SK-N-SH (cell line): ENCODE results near the gene FAM89B. TPM values are rescaled to one million over a fixed set of nuclear protein-coding genes. Genes with fewer than 3 reads are reported as not detected.

Experiments used
- CTCF ChIA-PET: fragments of 300-600, 350-600 bp; formaldehyde crosslinking; extraction: SDS; loops from one replicate; lab custom pipeline; 2021; lab: Yijun Ruan, JAX
- POLR2A ChIA-PET: fragments of 350-600 bp; sonication (Branson Sonifier 250); formaldehyde crosslinking; extraction: SDS; loops from one replicate; lab custom pipeline; 2020; ENCODE audit warnings: antibody characterized with exemption, inconsistent platforms; lab: Yijun Ruan, JAX
- DNase-seq: peaks from one replicate; pipeline ENCODE4 v3.0.0; 2012
- H2AFZ ChIP-seq: fragments of 200-600 bp; sonication (generic); 2 replicates; pipeline ENCODE4 v1.8.1; 2016; ENCODE audit warnings: antibody characterized with exemption, mild to moderate bottlenecking, low read depth
- H3F3A ChIP-seq: fragments of 200-600 bp; sonication (generic); replicated peaks from 2 replicates; pipeline ENCODE3; 2016; ENCODE audit warnings: antibody characterized with exemption, mild to moderate bottlenecking; ENCODE audit not compliant: insufficient read depth
- H3K27ac ChIP-seq, 2 experiments: fragments of 200-500 bp in 1 of 2; fragments of 200-600 bp in 1 of 2; sonication (Bioruptor generic) in 1 of 2; sonication (generic), shearing (Covaris generic) in 1 of 2; 2 replicates each; pipeline versions ENCODE4 v1.5.1 to v1.6.1; 2014 to 2016; ENCODE audit warnings: low read depth in 2 of 2, inconsistent platforms in 1 of 2, low read length in 1 of 2, mild to moderate bottlenecking in 1 of 2, mixed read lengths in 1 of 2
- H3K27me3 ChIP-seq: fragments of 200-600 bp; sonication (generic), shearing (Covaris generic); 2 replicates; pipeline ENCODE4 v1.6.1; 2016; ENCODE audit warnings: mixed run types; ENCODE audit not compliant: insufficient read depth
- H3K36me3 ChIP-seq, 2 experiments: fragments of 200-500 bp in 1 of 2; fragments of 200-600 bp in 1 of 2; sonication (Bioruptor generic) in 1 of 2; sonication (generic) in 1 of 2; replicated peaks in 1 of 2; 2 replicates each; pipeline versions ENCODE3 to v1.5.1; 2014 to 2016; ENCODE audit warnings: low read length in 1 of 2, mild to moderate bottlenecking in 1 of 2; ENCODE audit not compliant: insufficient read depth in 2 of 2, control insufficient read depth in 1 of 2
- H3K4me1 ChIP-seq, 2 experiments: fragments of 200-500 bp in 1 of 2; fragments of 200-600 bp in 1 of 2; sonication (Bioruptor generic) in 1 of 2; sonication (generic), shearing (Covaris generic) in 1 of 2; 2 replicates each; pipeline versions ENCODE4 v1.5.1 to v1.6.1; 2014 to 2016; ENCODE audit warnings: low read depth in 1 of 2, low read length in 1 of 2, mixed run types in 1 of 2; ENCODE audit not compliant: insufficient read depth in 2 of 2, control insufficient read depth in 1 of 2
- H3K4me2 ChIP-seq: fragments of 200-600 bp; sonication (generic), shearing (Covaris generic); 2 replicates; pipeline ENCODE4 v1.6.1; 2017; ENCODE audit warnings: mixed run types
- H3K4me3 ChIP-seq, 2 experiments: fragments of 200-500 bp in 1 of 2; fragments of 200-600 bp in 1 of 2; sonication (Bioruptor generic) in 1 of 2; sonication (generic), shearing (Covaris generic) in 1 of 2; 2 replicates each; pipeline versions ENCODE4 v1.5.1 to v1.8.1; 2014 to 2016; ENCODE audit warnings: low read depth in 2 of 2, inconsistent platforms in 1 of 2, low read length in 1 of 2, mild to moderate bottlenecking in 1 of 2, mixed read lengths in 1 of 2, moderate library complexity in 1 of 2
- H3K79me2 ChIP-seq: fragments of 200-600 bp; sonication (generic); 2 replicates; pipeline ENCODE4 v1.8.1; 2017; ENCODE audit warnings: mild to moderate bottlenecking; ENCODE audit not compliant: insufficient read depth
- H3K9ac ChIP-seq: fragments of 200-600 bp; sonication (generic); 2 replicates; pipeline ENCODE4 v1.6.1; 2017; ENCODE audit warnings: mixed run types
- H3K9me2 ChIP-seq: fragments of 200-600 bp; sonication (generic); 2 replicates; pipeline ENCODE4 v1.6.1; 2017; ENCODE audit warnings: mixed run types
- H3K9me3 ChIP-seq: fragments of 200-600 bp; sonication (generic); 2 replicates; pipeline ENCODE4 v1.6.1; 2017; ENCODE audit warnings: mixed run types, mild to moderate bottlenecking, moderate library complexity
- H4K20me1 ChIP-seq: fragments of 200-600 bp; sonication (generic); 2 replicates; pipeline ENCODE4 v1.6.1; 2017; ENCODE audit warnings: mild to moderate bottlenecking, mixed run types; ENCODE audit not compliant: insufficient read depth
- EP300 ChIP-seq, 2 experiments: IDR thresholded peaks; 2 replicates each; pipeline versions ENCODE4 v1.4.0 to v1.6.1; 2012; ENCODE audit warnings: borderline replicate concordance in 1 of 2, low read depth in 1 of 2, low read length in 1 of 2
- GABPA ChIP-seq: IDR thresholded peaks from 2 replicates; pipeline ENCODE4 v1.4.0; 2012; ENCODE audit warnings: low read depth, mild to moderate bottlenecking
- JUND ChIP-seq: IDR thresholded peaks from 2 replicates; pipeline ENCODE4 v1.4.0; 2012
- NFIC ChIP-seq: IDR thresholded peaks from 2 replicates; pipeline ENCODE4 v1.4.0; 2012; ENCODE audit warnings: borderline replicate concordance
- POLR2AphosphoS5 ChIP-seq: IDR thresholded peaks from 2 replicates; pipeline ENCODE4 v1.6.1; 2012; ENCODE audit warnings: low read depth, low read length
- RCOR1 ChIP-seq: fragments of 150-350 bp; IDR thresholded peaks from 2 replicates; pipeline ENCODE4 v1.6.1; 2017; ENCODE audit warnings: antibody characterized with exemption, low read length
- RXRA ChIP-seq: IDR thresholded peaks from 2 replicates; pipeline ENCODE4 v1.4.0; 2012; ENCODE audit warnings: low read depth, mild to moderate bottlenecking, borderline replicate concordance
- TCF12 ChIP-seq: IDR thresholded peaks from 2 replicates; pipeline ENCODE4 v1.4.0; 2012
- TEAD4 ChIP-seq: IDR thresholded peaks from 2 replicates; pipeline ENCODE4 v1.4.0; 2012; ENCODE audit warnings: mild to moderate bottlenecking, borderline replicate concordance; ENCODE audit not compliant: insufficient read depth
- WGBS: methylation state at CpG from one replicate; pipeline ENCODE4 v1.1.6; 2017; ENCODE audit warnings: low lambda C conversion rate; 5-methylcytosine and 5-hydroxymethylcytosine counted together
- polyA plus RNA-seq, 3 experiments: library from polyadenylated mRNA; depleted of rRNA; stranded (reverse); fragments of >200 nt; gene quantifications; 2 replicates each; pipeline ENCODE4 v1.2.3, GENCODE V29; 2012
- TF ChIP-seq, protein P1 (sequence below): fragments of 150-350 bp; IDR thresholded peaks from 2 replicates; pipeline ENCODE4 v1.6.1; 2016; ENCODE audit warnings: mild to moderate bottlenecking, low read depth, low read length
- TF ChIP-seq, protein P2 (sequence below): IDR thresholded peaks from 2 replicates; pipeline ENCODE4 v1.6.1; 2012; ENCODE audit warnings: mild to moderate bottlenecking, low read depth, low read length, moderate library complexity
- TF ChIP-seq, protein P3 (sequence below): IDR thresholded peaks from 2 replicates; pipeline ENCODE4 v1.4.0; 2012; ENCODE audit warnings: low read depth, borderline replicate concordance
- TF ChIP-seq, protein P4 (sequence below): fragments of 150-350 bp; IDR thresholded peaks from 2 replicates; pipeline ENCODE4 v1.6.1; 2017; ENCODE audit warnings: antibody characterized with exemption, low read length, low read depth, borderline replicate concordance
- TF ChIP-seq, protein P5 (sequence below): IDR thresholded peaks from 2 replicates; pipeline ENCODE4 v1.4.0; 2012; ENCODE audit warnings: low read depth

The FAM89B gene
- polyA plus RNA-seq, 1 of the 3 experiments (the other 2 are of a cell fraction), result 65.3 TPM

DNA sequence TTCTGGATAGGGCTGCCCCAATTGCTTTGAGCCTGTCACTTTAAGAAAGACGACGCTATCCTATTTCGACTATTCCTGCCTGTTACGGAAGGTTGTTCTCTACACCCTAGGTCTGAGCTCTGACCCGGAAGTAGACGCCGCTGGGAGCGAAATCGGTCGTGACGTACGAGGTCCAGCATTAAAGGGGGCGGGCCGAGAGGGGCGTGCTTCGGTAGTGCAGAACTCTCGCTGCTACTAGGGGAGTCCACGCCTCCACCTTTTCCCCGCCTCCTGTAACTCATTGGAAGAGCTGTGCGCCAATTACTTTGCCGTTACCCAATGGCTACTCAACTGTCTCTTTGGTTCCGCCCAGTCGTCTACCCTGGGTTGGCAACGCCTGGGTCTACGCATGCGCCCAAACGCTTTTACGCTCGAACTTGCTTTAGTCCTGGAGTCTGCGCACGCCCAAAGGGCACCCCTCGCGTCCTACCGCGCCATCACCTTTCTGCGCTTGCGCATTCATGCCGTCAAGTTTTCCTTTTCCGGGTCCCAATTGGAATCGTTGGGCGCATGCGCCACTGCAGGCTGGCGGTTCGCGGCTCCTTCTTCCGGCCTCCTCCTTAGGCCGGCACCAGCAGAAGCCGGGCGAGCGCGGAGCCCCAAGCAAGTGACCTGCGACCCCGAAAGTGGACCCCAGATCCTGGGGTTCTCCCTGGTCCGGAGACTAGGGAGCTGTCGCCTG, 43.1 kb downstream of the FAM89B start, which contains the start of gene PCNX3 (continued):
- TF ChIP-seq, protein P1, sequence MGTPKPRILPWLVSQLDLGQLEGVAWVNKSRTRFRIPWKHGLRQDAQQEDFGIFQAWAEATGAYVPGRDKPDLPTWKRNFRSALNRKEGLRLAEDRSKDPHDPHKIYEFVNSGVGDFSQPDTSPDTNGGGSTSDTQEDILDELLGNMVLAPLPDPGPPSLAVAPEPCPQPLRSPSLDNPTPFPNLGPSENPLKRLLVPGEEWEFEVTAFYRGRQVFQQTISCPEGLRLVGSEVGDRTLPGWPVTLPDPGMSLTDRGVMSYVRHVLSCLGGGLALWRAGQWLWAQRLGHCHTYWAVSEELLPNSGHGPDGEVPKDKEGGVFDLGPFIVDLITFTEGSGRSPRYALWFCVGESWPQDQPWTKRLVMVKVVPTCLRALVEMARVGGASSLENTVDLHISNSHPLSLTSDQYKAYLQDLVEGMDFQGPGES, result peak; percentile 94
- peak; percentile 92 for TF ChIP-seq GABPA
- TF ChIP-seq, protein P2, sequence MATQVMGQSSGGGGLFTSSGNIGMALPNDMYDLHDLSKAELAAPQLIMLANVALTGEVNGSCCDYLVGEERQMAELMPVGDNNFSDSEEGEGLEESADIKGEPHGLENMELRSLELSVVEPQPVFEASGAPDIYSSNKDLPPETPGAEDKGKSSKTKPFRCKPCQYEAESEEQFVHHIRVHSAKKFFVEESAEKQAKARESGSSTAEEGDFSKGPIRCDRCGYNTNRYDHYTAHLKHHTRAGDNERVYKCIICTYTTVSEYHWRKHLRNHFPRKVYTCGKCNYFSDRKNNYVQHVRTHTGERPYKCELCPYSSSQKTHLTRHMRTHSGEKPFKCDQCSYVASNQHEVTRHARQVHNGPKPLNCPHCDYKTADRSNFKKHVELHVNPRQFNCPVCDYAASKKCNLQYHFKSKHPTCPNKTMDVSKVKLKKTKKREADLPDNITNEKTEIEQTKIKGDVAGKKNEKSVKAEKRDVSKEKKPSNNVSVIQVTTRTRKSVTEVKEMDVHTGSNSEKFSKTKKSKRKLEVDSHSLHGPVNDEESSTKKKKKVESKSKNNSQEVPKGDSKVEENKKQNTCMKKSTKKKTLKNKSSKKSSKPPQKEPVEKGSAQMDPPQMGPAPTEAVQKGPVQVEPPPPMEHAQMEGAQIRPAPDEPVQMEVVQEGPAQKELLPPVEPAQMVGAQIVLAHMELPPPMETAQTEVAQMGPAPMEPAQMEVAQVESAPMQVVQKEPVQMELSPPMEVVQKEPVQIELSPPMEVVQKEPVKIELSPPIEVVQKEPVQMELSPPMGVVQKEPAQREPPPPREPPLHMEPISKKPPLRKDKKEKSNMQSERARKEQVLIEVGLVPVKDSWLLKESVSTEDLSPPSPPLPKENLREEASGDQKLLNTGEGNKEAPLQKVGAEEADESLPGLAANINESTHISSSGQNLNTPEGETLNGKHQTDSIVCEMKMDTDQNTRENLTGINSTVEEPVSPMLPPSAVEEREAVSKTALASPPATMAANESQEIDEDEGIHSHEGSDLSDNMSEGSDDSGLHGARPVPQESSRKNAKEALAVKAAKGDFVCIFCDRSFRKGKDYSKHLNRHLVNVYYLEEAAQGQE, result 0 out of 2 replicates have a peak, but pooled peaks have one; percentile 16

DNA sequence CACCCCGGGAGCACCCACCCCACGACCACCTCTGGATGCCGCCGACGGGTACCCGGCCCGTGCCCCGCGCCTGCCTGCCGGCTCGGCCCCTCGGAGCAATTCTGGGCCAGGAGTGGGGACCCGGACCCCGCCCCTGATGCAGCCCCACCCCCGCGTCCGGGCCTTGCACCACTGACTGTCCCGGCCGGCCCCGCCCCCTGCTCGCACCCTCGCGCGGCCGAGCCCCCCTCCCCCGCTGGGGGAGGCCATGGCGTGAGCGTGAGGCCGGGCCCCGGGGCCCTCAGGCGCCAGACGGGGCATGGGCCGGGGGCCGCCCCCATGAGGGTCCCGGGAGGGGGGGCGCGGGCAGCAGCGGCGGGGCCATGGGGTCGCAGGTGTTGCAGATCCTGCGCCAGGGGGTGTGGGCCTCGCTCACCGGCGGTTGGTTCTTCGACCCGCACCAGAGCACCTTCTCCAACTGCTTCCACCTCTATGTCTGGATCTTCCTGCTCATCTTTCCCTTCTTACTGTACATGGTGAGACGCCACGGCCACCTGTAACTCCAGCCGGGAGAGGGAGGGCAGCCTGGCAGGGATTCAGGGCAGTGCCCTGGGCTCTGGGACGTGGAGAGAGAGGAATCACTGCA, 43.7 kb downstream of the FAM89B start:
- Histone ChIP-seq H3K36me3 (peaks cover 6 to 44% of the 10 kb centered on the region in 2 experiments), H3K27ac (peak overlapping the region; percentile 83 to 93; a peak in 3 of 4 replicates), H3K9me3 (no peaks in the 10 kb centered on the region), H3K9ac (peak overlapping the region; percentile 86), H4K20me1 (peaks cover 23% of the 10 kb centered on the region), H3K9me2 (no peaks in the 10 kb centered on the region), H2AFZ (no peak overlapping the region), H3K4me2 (peak overlapping the region; percentile 85), H3K4me1 (peaks cover 20 to 36% of the 10 kb centered on the region in 2 experiments; a peak in 3 of 4 replicates), H3K4me3 (peak overlapping the region; percentile 68 to 95), H3K27me3 (no peaks in the 10 kb centered on the region), H3K79me2 (peaks cover 93% of the 10 kb centered on the region), H3F3A (peaks cover 4% of the 10 kb centered on the region)
- DNase-seq, result peak; percentile 89
- ChIA-PET POLR2A (interaction anchor here (0.9 to 1.5 kb wide), 6 partner anchors 9 to 274 kb away, joined by 3 to 5 read pairs (median 4); partner anchors contain the start of genes CCDC85B, CFL1 and MALAT1), CTCF (interaction anchor here (2.5 to 4.9 kb wide), 2 partner anchors 11 to 21 kb away, joined by 18 read pairs; partner anchors contain the start of gene SIPA1)
- WGBS, result 0% methylated on average over 10 of the region's 50 CpGs
- TF ChIP-seq, protein P3, sequence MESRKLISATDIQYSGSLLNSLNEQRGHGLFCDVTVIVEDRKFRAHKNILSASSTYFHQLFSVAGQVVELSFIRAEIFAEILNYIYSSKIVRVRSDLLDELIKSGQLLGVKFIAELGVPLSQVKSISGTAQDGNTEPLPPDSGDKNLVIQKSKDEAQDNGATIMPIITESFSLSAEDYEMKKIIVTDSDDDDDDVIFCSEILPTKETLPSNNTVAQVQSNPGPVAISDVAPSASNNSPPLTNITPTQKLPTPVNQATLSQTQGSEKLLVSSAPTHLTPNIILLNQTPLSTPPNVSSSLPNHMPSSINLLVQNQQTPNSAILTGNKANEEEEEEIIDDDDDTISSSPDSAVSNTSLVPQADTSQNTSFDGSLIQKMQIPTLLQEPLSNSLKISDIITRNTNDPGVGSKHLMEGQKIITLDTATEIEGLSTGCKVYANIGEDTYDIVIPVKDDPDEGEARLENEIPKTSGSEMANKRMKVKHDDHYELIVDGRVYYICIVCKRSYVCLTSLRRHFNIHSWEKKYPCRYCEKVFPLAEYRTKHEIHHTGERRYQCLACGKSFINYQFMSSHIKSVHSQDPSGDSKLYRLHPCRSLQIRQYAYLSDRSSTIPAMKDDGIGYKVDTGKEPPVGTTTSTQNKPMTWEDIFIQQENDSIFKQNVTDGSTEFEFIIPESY, result no peak
- TF ChIP-seq EP300 (IDR thresholded peaks at IDR 0.05; ENCODE audit: borderline replicate concordance in 1 of 2, low read depth in 1 of 2, low read length in 1 of 2) (no peak), RCOR1 (no peak), NFIC (no peak), TCF12 (no peak), RXRA (no peak), JUND (no peak), POLR2AphosphoS5 (no peak), TEAD4 (no peak)
- TF ChIP-seq, protein P2, result no peak
- TF ChIP-seq, protein P4, sequence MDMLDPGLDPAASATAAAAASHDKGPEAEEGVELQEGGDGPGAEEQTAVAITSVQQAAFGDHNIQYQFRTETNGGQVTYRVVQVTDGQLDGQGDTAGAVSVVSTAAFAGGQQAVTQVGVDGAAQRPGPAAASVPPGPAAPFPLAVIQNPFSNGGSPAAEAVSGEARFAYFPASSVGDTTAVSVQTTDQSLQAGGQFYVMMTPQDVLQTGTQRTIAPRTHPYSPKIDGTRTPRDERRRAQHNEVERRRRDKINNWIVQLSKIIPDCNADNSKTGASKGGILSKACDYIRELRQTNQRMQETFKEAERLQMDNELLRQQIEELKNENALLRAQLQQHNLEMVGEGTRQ, result no peak
- TF ChIP-seq, protein P5, sequence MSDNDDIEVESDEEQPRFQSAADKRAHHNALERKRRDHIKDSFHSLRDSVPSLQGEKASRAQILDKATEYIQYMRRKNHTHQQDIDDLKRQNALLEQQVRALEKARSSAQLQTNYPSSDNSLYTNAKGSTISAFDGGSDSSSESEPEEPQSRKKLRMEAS, result no peak
- TF ChIP-seq, protein P1, result no peak
